ENCODE data around the gene TANGO2. TPM values are rescaled to one million over a fixed set of nuclear protein-coding genes. Genes with fewer than 3 reads are reported as not detected.

The TANGO2 gene
- total and polyA plus RNA-seq, 2 experiments from 2014 or later: 18.7 to 21.9 TPM

- no peak for TF ChIP-seq CTCF (IDR thresholded peaks at IDR 0.05; ENCODE audit: low read depth, low read length)
- no peaks in the 10 kb centered on the region for H3K36me3 ChIP-seq
- H3K9me3 ChIP-seq (ENCODE audit: low read depth): no peaks in the 10 kb centered on the region
- no peaks in the 10 kb centered on the region for H3K4me1 ChIP-seq (ENCODE audit: low read depth)
- DNase-seq (ENCODE audit: low read depth in 1 of 2, low spot score in 1 of 2): no peak
- H3K27ac ChIP-seq: no peak overlapping the region
- no peak overlapping the region for H3K4me3 ChIP-seq
- H3K27me3 ChIP-seq: no peaks in the 10 kb centered on the region
Measured at GRCh38 chr22:20036535-20037392, 15.9 kb downstream of the TANGO2 start.

GRCh38 chr22:20037419-20037818, 16.5 kb downstream of the TANGO2 start:
- no peak for TF ChIP-seq CTCF (IDR thresholded peaks at IDR 0.05; ENCODE audit: low read depth, low read length)
- Histone ChIP-seq H3K27ac (no peak overlapping the region), H3K9me3 (ENCODE audit: low read depth) (no peaks in the 10 kb centered on the region), H3K4me3 (no peak overlapping the region), H3K4me1 (ENCODE audit: low read depth) (no peaks in the 10 kb centered on the region), H3K27me3 (no peaks in the 10 kb centered on the region), H3K36me3 (no peaks in the 10 kb centered on the region)
- DNase-seq (ENCODE audit: low read depth in 1 of 2, low spot score in 1 of 2): no peak

GRCh38 chr22:20038574-20038973, 17.7 kb downstream of the TANGO2 start:
- no peaks in the 10 kb centered on the region for H3K27me3 ChIP-seq
- DNase-seq (ENCODE audit: low read depth in 1 of 2, low spot score in 1 of 2): no peak
- no peak overlapping the region for H3K4me3 ChIP-seq
- TF ChIP-seq CTCF (IDR thresholded peaks at IDR 0.05; ENCODE audit: low read depth, low read length): no peak
- no peaks in the 10 kb centered on the region for H3K9me3 ChIP-seq (ENCODE audit: low read depth)
- no peaks in the 10 kb centered on the region for H3K4me1 ChIP-seq (ENCODE audit: low read depth)
- no peaks in the 10 kb centered on the region for H3K36me3 ChIP-seq
- H3K27ac ChIP-seq: no peak overlapping the region

GRCh38 chr22:20039683-20040325, 18.9 kb downstream of the TANGO2 start:
- Histone ChIP-seq H3K27ac (no peak overlapping the region), H3K9me3 (ENCODE audit: low read depth) (no peaks in the 10 kb centered on the region), H3K4me1 (ENCODE audit: low read depth) (no peaks in the 10 kb centered on the region), H3K27me3 (no peaks in the 10 kb centered on the region), H3K4me3 (no peak overlapping the region), H3K36me3 (no peaks in the 10 kb centered on the region)
- no peak for DNase-seq (ENCODE audit: low read depth in 1 of 2, low spot score in 1 of 2)
- no peak for TF ChIP-seq CTCF (IDR thresholded peaks at IDR 0.05; ENCODE audit: low read depth, low read length)

GRCh38 chr22:20040327-20041200, 19.7 kb downstream of the TANGO2 start:
- H3K36me3 ChIP-seq: no peaks in the 10 kb centered on the region
- DNase-seq (ENCODE audit: low read depth in 1 of 2, low spot score in 1 of 2): no peak
- H3K4me1 ChIP-seq (ENCODE audit: low read depth): no peaks in the 10 kb centered on the region
- H3K27ac ChIP-seq: no peak overlapping the region
- H3K27me3 ChIP-seq: no peaks in the 10 kb centered on the region
- no peak overlapping the region for H3K4me3 ChIP-seq
- no peaks in the 10 kb centered on the region for H3K9me3 ChIP-seq (ENCODE audit: low read depth)
- no peak for TF ChIP-seq CTCF (IDR thresholded peaks at IDR 0.05; ENCODE audit: low read depth, low read length)

All from cardiac muscle cell (in vitro differentiated cells and primary cell).